Spleen (tissue), 7 donors: Measurements from ENCODE around the gene EFNB2.

Experiments
- POLR2A ChIP-seq, 3 donors: fragments of 450-650 bp; IDR thresholded peaks; one replicate each; pipeline ENCODE4 v1.5.1; 2017; ENCODE audit warnings: antibody characterized with exemption in 3 of 3, mild to moderate bottlenecking in 1 of 3
- POLR2AphosphoS5 ChIP-seq, 3 donors: sonication (generic); formaldehyde crosslinking; IDR thresholded peaks; one replicate each; pipeline ENCODE4 v1.5.1; 2017; ENCODE audit warnings: antibody characterized with exemption in 3 of 3
- TF ChIP-seq, protein P1 (sequence below), 11 experiments: fragments of 200-600 bp in 7 of 11; fragments of 450-650 bp in 4 of 11; sonication (generic) in 4 of 11; IDR thresholded peaks in 8 of 11; conservative IDR thresholded peaks in 3 of 11; 1 replicate in 7 of 11; 2 replicates in 4 of 11; pipeline versions ENCODE4 v1.4.0 to v1.8.0; 2016 to 2021; ENCODE audit warnings: antibody characterized with exemption in 11 of 11, inconsistent platforms in 4 of 11, mild to moderate bottlenecking in 1 of 11
- donor health status: DM: no; HTN: no; CAD: no; lungs with moderate emphysema.
- donor health status: DM: no; HTN: no; CAD: no.
- donor health status: DM: no; HTN: no; CAD: no.

- TF ChIP-seq POLR2AphosphoS5 (IDR thresholded peaks at IDR 0.05) (no peak), POLR2A (IDR thresholded peaks at IDR 0.05) (no peak)
- TF ChIP-seq, protein P1, sequence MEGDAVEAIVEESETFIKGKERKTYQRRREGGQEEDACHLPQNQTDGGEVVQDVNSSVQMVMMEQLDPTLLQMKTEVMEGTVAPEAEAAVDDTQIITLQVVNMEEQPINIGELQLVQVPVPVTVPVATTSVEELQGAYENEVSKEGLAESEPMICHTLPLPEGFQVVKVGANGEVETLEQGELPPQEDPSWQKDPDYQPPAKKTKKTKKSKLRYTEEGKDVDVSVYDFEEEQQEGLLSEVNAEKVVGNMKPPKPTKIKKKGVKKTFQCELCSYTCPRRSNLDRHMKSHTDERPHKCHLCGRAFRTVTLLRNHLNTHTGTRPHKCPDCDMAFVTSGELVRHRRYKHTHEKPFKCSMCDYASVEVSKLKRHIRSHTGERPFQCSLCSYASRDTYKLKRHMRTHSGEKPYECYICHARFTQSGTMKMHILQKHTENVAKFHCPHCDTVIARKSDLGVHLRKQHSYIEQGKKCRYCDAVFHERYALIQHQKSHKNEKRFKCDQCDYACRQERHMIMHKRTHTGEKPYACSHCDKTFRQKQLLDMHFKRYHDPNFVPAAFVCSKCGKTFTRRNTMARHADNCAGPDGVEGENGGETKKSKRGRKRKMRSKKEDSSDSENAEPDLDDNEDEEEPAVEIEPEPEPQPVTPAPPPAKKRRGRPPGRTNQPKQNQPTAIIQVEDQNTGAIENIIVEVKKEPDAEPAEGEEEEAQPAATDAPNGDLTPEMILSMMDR (IDR thresholded peaks at IDR 0.05 in 8 of 11, conservative IDR thresholded peaks at IDR 0.05 in 3 of 11): no peak
Observed at GRCh38 chr13:106532111-106532929, 3.1 kb downstream of the EFNB2 start.
